DMS79 (cell line): ENCODE data around the gene TRANK1.
A peak's percentile ranks its signal among the peaks of the same experiment; 100 is the strongest.
"Not testable (repeated sequence)": the region's sequence is repeated elsewhere in the genome, so short reads cannot be mapped to it uniquely, and the experiment has no call there.

Experiments
- DNase-seq: peaks from one replicate; lab custom pipeline; 2025; lab: John Stamatoyannopoulos, UW

The TRANK1 gene

GRCh38 chr3:36892457-36893136 lies 52.3 kb downstream of the TRANK1 start:
- no peak for DNase-seq

- DNase-seq: no peak
These were observed 53.1 kb downstream of the TRANK1 start for GRCh38 chr3:36891701-36892160.

- not testable (repeated sequence) for DNase-seq
These were observed 53.8 kb downstream of the TRANK1 start for GRCh38 chr3:36891097-36891496.

GRCh38 chr3:36890261-36890660 lies 54.6 kb downstream of the TRANK1 start:
- no peak for DNase-seq

- DNase-seq: no peak
These were observed 63.1 kb downstream of the TRANK1 start for GRCh38 chr3:36881735-36882134.

- DNase-seq: not testable (repeated sequence)
These were observed 65.0 kb downstream of the TRANK1 start for GRCh38 chr3:36879842-36880241.

- no peak for DNase-seq
These were observed 66.7 kb downstream of the TRANK1 start for GRCh38 chr3:36877930-36878685.

- no peak for DNase-seq
These were observed 68.5 kb downstream of the TRANK1 start for GRCh38 chr3:36876181-36876936.

GRCh38 chr3:36875397-36875796 lies 69.5 kb downstream of the TRANK1 start:
- no peak for DNase-seq

GRCh38 chr3:36874424-36874823 lies 70.4 kb downstream of the TRANK1 start:
- DNase-seq: peak; percentile 85

- DNase-seq: peak; percentile 7
These were observed 73.3 kb downstream of the TRANK1 start for GRCh38 chr3:36871379-36872126.

- DNase-seq: peak; percentile 8
These were observed 76.0 kb downstream of the TRANK1 start for GRCh38 chr3:36868614-36869436.

GRCh38 chr3:36867810-36868209 lies 77.0 kb downstream of the TRANK1 start:
- no peak for DNase-seq

GRCh38 chr3:36866368-36866767 lies 78.5 kb downstream of the TRANK1 start:
- DNase-seq: no peak

GRCh38 chr3:36864180-36865053 lies 80.4 kb downstream of the TRANK1 start:
- DNase-seq: no peak

GRCh38 chr3:36862076-36862755 lies 82.6 kb downstream of the TRANK1 start:
- no peak for DNase-seq

- DNase-seq: no peak
These were observed 85.4 kb downstream of the TRANK1 start for GRCh38 chr3:36859494-36859893.

- DNase-seq: no peak
These were observed 92.8 kb downstream of the TRANK1 start for GRCh38 chr3:36852071-36852470.

- no peak for DNase-seq
These were observed 94.1 kb downstream of the TRANK1 start for GRCh38 chr3:36850743-36851142.
